IMR-90 (cell line): ENCODE results near the gene HSPA12A. TPM values are rescaled to one million over a fixed set of nuclear protein-coding genes. Genes with fewer than 3 reads are reported as not detected.

Source experiments
- ATAC-seq: fragments of 200-7000 bp; cut with Tn5 transposase; 2 replicates; pipeline ENCODE4 v1.9.1; 2020; ENCODE audit warnings: low read depth, mild to moderate bottlenecking, moderate library complexity
- BruUV-seq: library from RNA; stranded (reverse); fragments of 400-500 nt; replicated peaks from 2 replicates; lab custom pipeline; 2021; lab: Mats Ljungman, UMichigan
- CTCF ChIA-PET: fragments of 300-600 bp; formaldehyde crosslinking; extraction: SDS; loops from one replicate; lab custom pipeline; 2021; ENCODE audit warnings: antibody characterized with exemption; lab: Yijun Ruan, JAX
- POLR2A ChIA-PET: fragments of 300-600 bp; sonication (Branson Sonifier 250); formaldehyde crosslinking; loops from one replicate; lab custom pipeline; 2022; ENCODE audit warnings: antibody characterized with exemption; ENCODE audit not compliant: unreplicated experiment; lab: Charles Lee
- DNase-seq: peaks from one replicate; pipeline ENCODE4 v3.0.0; 2013
- H2AFZ ChIP-seq: replicated peaks from 2 replicates; pipeline ENCODE3; 2013; ENCODE audit warnings: low read length, mild to moderate bottlenecking; ENCODE audit not compliant: poor library complexity
- H2AK5ac ChIP-seq: 2 replicates; pipeline ENCODE4 v1.6.1; 2013; ENCODE audit warnings: low read depth, low read length, inconsistent platforms
- H2AK9ac ChIP-seq: replicated peaks from 2 replicates; pipeline ENCODE3; 2013; ENCODE audit warnings: mild to moderate bottlenecking, low read depth, low read length, moderate library complexity; ENCODE audit not compliant: poor library complexity
- H2BK120ac ChIP-seq: 2 replicates; pipeline ENCODE4 v1.6.1; 2013; ENCODE audit warnings: low read depth, low read length, inconsistent platforms
- H2BK15ac ChIP-seq: 3 replicates; pipeline ENCODE4 v1.6.1; 2013; ENCODE audit warnings: low read depth, low read length, inconsistent platforms
- H2BK20ac ChIP-seq: 2 replicates; pipeline ENCODE4 v1.6.1; 2013; ENCODE audit warnings: low read depth, mild to moderate bottlenecking, inconsistent platforms, low read length, moderate library complexity
- H2BK5ac ChIP-seq: 2 replicates; pipeline ENCODE4 v1.6.1; 2013; ENCODE audit warnings: mild to moderate bottlenecking, low read depth, low read length, inconsistent platforms; ENCODE audit not compliant: poor library complexity, severe bottlenecking
- H3K14ac ChIP-seq: replicated peaks from 2 replicates; pipeline ENCODE4 v1.6.1; 2013; ENCODE audit warnings: low read depth, low read length, inconsistent platforms
- H3K18ac ChIP-seq: 2 replicates; pipeline ENCODE4 v1.6.1; 2013; ENCODE audit warnings: low read depth, low read length, control low read depth
- H3K23ac ChIP-seq: 2 replicates; pipeline ENCODE4 v1.6.1; 2013; ENCODE audit warnings: low read depth, low read length, inconsistent platforms
- H3K27ac ChIP-seq: 2 replicates; pipeline ENCODE4 v1.5.1; 2013; ENCODE audit warnings: mild to moderate bottlenecking, control low read depth, low read length; ENCODE audit not compliant: insufficient read depth
- H3K27me3 ChIP-seq: 2 replicates; pipeline ENCODE4 v1.6.1; 2013; ENCODE audit warnings: low read length; ENCODE audit not compliant: control insufficient read depth, insufficient read depth
- H3K36me3 ChIP-seq: 2 replicates; pipeline ENCODE4 v1.6.1; 2013; ENCODE audit warnings: low read length, mixed read lengths; ENCODE audit not compliant: control insufficient read depth, insufficient read depth
- H3K4ac ChIP-seq: 2 replicates; pipeline ENCODE4 v1.6.1; 2013; ENCODE audit warnings: low read depth, low read length, inconsistent platforms
- H3K4me1 ChIP-seq: 2 replicates; pipeline ENCODE4 v1.6.1; 2013; ENCODE audit warnings: low read length, mixed read lengths; ENCODE audit not compliant: control insufficient read depth, insufficient read depth
- H3K4me2 ChIP-seq: 2 replicates; pipeline ENCODE4 v1.6.1; 2013; ENCODE audit warnings: low read depth, mild to moderate bottlenecking, control low read depth, low read length, moderate library complexity
- H3K4me3 ChIP-seq: 2 replicates; pipeline ENCODE4 v1.5.1; 2013; ENCODE audit warnings: low read depth, mild to moderate bottlenecking, control low read depth, low read length, moderate library complexity; ENCODE audit not compliant: insufficient read depth
- H3K56ac ChIP-seq: 2 replicates; pipeline ENCODE4 v1.6.1; 2013; ENCODE audit warnings: low read length, inconsistent platforms; ENCODE audit not compliant: insufficient read depth; ENCODE audit errors: extremely low read depth
- H3K79me1 ChIP-seq, 2 experiments: 2 replicates each; pipeline ENCODE4 v1.6.1; 2013; ENCODE audit warnings: low read length in 2 of 2, inconsistent platforms in 1 of 2, low read depth in 1 of 2
- H3K9ac ChIP-seq: 2 replicates; pipeline ENCODE4 v1.6.1; 2013; ENCODE audit warnings: low read depth, low read length, control low read depth
- H3K9me1 ChIP-seq: 2 replicates; pipeline ENCODE4 v1.6.1; 2013; ENCODE audit warnings: low read length, inconsistent platforms; ENCODE audit not compliant: insufficient read depth
- H3K9me3 ChIP-seq: 2 replicates; pipeline ENCODE4 v1.6.1; 2013; ENCODE audit warnings: low read length; ENCODE audit not compliant: control insufficient read depth, insufficient read depth
- H4K20me1 ChIP-seq: 2 replicates; pipeline ENCODE4 v1.6.1; 2013; ENCODE audit warnings: low read length, inconsistent platforms; ENCODE audit not compliant: insufficient read depth
- H4K5ac ChIP-seq: 2 replicates; pipeline ENCODE4 v1.6.1; 2013; ENCODE audit warnings: mild to moderate bottlenecking, low read depth, low read length, control low read depth
- H4K8ac ChIP-seq, 2 experiments: 2 replicates each; pipeline ENCODE4 v1.6.1; 2013; ENCODE audit warnings: low read depth in 2 of 2, low read length in 2 of 2, control low read depth in 1 of 2, inconsistent platforms in 1 of 2
- H4K91ac ChIP-seq: 2 replicates; pipeline ENCODE4 v1.6.1; 2013; ENCODE audit warnings: low read depth, low read length, inconsistent platforms; ENCODE audit not compliant: insufficient read depth
- BHLHE40 ChIP-seq: fragments of 150-350 bp; IDR thresholded peaks from 2 replicates; pipeline ENCODE4 v1.6.1; 2016; ENCODE audit warnings: mild to moderate bottlenecking, low read depth, low read length
- CEBPB ChIP-seq: IDR thresholded peaks from 2 replicates; pipeline ENCODE4 v1.6.1; 2012; ENCODE audit warnings: low read depth, low read length, improper control_type of control experiment
- CHD1 ChIP-seq: IDR thresholded peaks from 2 replicates; pipeline ENCODE4 v1.6.1; 2012; ENCODE audit warnings: low read depth, low read length, improper control_type of control experiment
- CTCF ChIP-seq: conservative IDR thresholded peaks from 2 replicates; pipeline ENCODE4 v1.5.1; 2012; ENCODE audit warnings: mild to moderate bottlenecking, low read depth, low read length, improper control_type of control experiment
- ELK1 ChIP-seq: fragments of 150-350 bp; IDR thresholded peaks from 2 replicates; pipeline ENCODE4 v1.6.1; 2016; ENCODE audit warnings: low read depth, mild to moderate bottlenecking, low read length, moderate library complexity, borderline replicate concordance
- FOS ChIP-seq: fragments of 150-350 bp; IDR thresholded peaks from 2 replicates; pipeline ENCODE4 v1.6.1; 2016; ENCODE audit warnings: low read depth, low read length
- MAFK ChIP-seq: IDR thresholded peaks from 2 replicates; pipeline ENCODE4 v1.6.1; 2012; ENCODE audit warnings: low read depth, low read length, improper control_type of control experiment
- MAZ ChIP-seq: IDR thresholded peaks from 2 replicates; pipeline ENCODE4 v1.6.1; 2012; ENCODE audit warnings: low read depth, mild to moderate bottlenecking, low read length, improper control_type of control experiment, moderate library complexity, borderline replicate concordance
- MXI1 ChIP-seq: IDR thresholded peaks from 2 replicates; pipeline ENCODE4 v1.6.1; 2012; ENCODE audit warnings: low read depth, mild to moderate bottlenecking, low read length, moderate library complexity, borderline replicate concordance
- NFE2L2 ChIP-seq: fragments of 150-350 bp; IDR thresholded peaks from 2 replicates; pipeline ENCODE4 v1.6.1; 2016; ENCODE audit warnings: low read depth, mild to moderate bottlenecking, low read length
- POLR2A ChIP-seq: IDR thresholded peaks from 2 replicates; pipeline ENCODE4 v1.6.1; 2012; ENCODE audit warnings: mild to moderate bottlenecking, low read depth, low read length
- RAD21 ChIP-seq: IDR thresholded peaks from 2 replicates; pipeline ENCODE4 v1.6.1; 2012; ENCODE audit warnings: low read length, improper control_type of control experiment
- RCOR1 ChIP-seq: IDR thresholded peaks from 2 replicates; pipeline ENCODE4 v1.6.1; 2012; ENCODE audit warnings: mild to moderate bottlenecking, low read length, improper control_type of control experiment; ENCODE audit not compliant: insufficient replicate concordance
- RFX5 ChIP-seq: IDR thresholded peaks from 2 replicates; pipeline ENCODE4 v1.8.0; 2012; ENCODE audit warnings: low read depth, mild to moderate bottlenecking, low read length, moderate library complexity
- SMC3 ChIP-seq: fragments of 150-350 bp; IDR thresholded peaks from 2 replicates; pipeline ENCODE4 v1.6.1; 2016; ENCODE audit warnings: low read depth, mild to moderate bottlenecking, antibody characterized with exemption, low read length, moderate library complexity
- USF2 ChIP-seq: fragments of 150-350 bp; IDR thresholded peaks from 2 replicates; pipeline ENCODE4 v1.6.1; 2017; ENCODE audit warnings: mild to moderate bottlenecking, antibody characterized with exemption, low read length, low read depth
- WGBS, 2 experiments: methylation state at CpG; one replicate each; pipeline versions ENCODE4 v1.1.5 to v1.1.7; 2013; ENCODE audit warnings: missing lambda C conversion rate in 2 of 2; ENCODE audit not compliant: insufficient read length in 1 of 2; ENCODE audit errors: extremely low coverage in 2 of 2; 5-methylcytosine and 5-hydroxymethylcytosine counted together
- dilution Hi-C: fragments of 300-500 bp; cut with HindIII; formaldehyde crosslinking; loops from one replicate; pipeline ENCODE4 v1.14.3; 2018; ENCODE audit warnings: low sequenced_read_pairs; ENCODE audit not compliant: unreplicated experiment
- in situ Hi-C: fragments of 300-500 bp; cut with MboI; formaldehyde crosslinking; loops from 3 replicates; pipeline ENCODE4 v1.14.3; 2019; ENCODE audit warnings: low sequenced_read_pairs, inconsistent platforms, mixed read lengths
- intact Hi-C: fragments of 100-400 bp; cut with micrococcal nuclease; formaldehyde crosslinking; loops from 2 replicates; pipeline ENCODE4 v1.10.0; 2022
- polyA plus RNA-seq, 3 experiments: library from polyadenylated mRNA; depleted of rRNA; stranded (reverse); fragments of >200 nt; gene quantifications; 2 replicates each; pipeline ENCODE4 v1.2.3, GENCODE V29; 2012; ENCODE audit warnings: low replicate concordance in 1 of 3
- total RNA-seq: library from RNA; depleted of rRNA; stranded (reverse); fragments of >200 nt; gene quantifications from 2 replicates; pipeline ENCODE4 v1.2.3, GENCODE V29; 2012

The HSPA12A gene
- total and polyA plus RNA-seq, 2 of the 4 experiments (the other 2 are of a cell fraction): 16.1 to 16.7 TPM

- Histone ChIP-seq H3K4me3 (no peak overlapping the region), H3K79me1 (no peaks in the 10 kb centered on the region), H2BK20ac (no peak overlapping the region), H3K18ac (no peak overlapping the region), H3K4me2 (no peak overlapping the region), H3K9me1 (peaks cover 1% of the 10 kb centered on the region; the same call in 1 of the 2 replicates), H2BK120ac (no peak overlapping the region), H4K20me1 (no peaks in the 10 kb centered on the region), H3K27ac (no peak overlapping the region), H3K9ac (no peak overlapping the region), H3K9me3 (no peaks in the 10 kb centered on the region), H2AFZ (no peak overlapping the region), H3K14ac (no peak overlapping the region), H3K36me3 (no peaks in the 10 kb centered on the region), H2BK5ac (no peak overlapping the region), H4K8ac (no peak overlapping the region), H4K91ac (no peak overlapping the region), H3K56ac (no peak overlapping the region), H3K4me1 (peaks cover 3% of the 10 kb centered on the region), H2AK5ac (no peak overlapping the region), H2BK15ac (no peak overlapping the region), H3K27me3 (no peaks in the 10 kb centered on the region), H3K4ac (no peak overlapping the region), H2AK9ac (no peak overlapping the region), H3K23ac (no peak overlapping the region), H4K5ac (no peak overlapping the region)
- 100% methylated on average over 4 of the region's 8 CpGs; no CpG with 5 or more reads in 1 of the 2 experiments for WGBS, 2 experiments
- CTCF ChIA-PET: interaction anchor here (0.9 to 1.4 kb wide), 3 partner anchors 11 to 95 kb away, joined by 3 read pairs; no protein-coding TSS in a partner anchor
- intact Hi-C loops: no loop called here
- dilution Hi-C loops: loop anchor here (25.0 kb wide), 1 partner anchor 90 kb away; no protein-coding TSS in a partner anchor
- no TSS peak for BruUV-seq
- ATAC-seq: no peak
- in situ Hi-C loops: no loop called here
- no peak for DNase-seq
- POLR2A ChIA-PET: no interaction called here
- TF ChIP-seq CHD1 (no peak), SMC3 (no peak), USF2 (no peak), POLR2A (no peak), BHLHE40 (no peak), CTCF (no peak), NFE2L2 (no peak), MAFK (no peak), RFX5 (no peak), MXI1 (no peak), ELK1 (no peak), CEBPB (no peak), RCOR1 (no peak), RAD21 (no peak), MAZ (no peak), FOS (no peak)
Observed at GRCh38 chr10:116777006-116777405, 34.6 kb upstream of the HSPA12A start.
